ENCODE measurements around the gene CHRM2.

DNA sequence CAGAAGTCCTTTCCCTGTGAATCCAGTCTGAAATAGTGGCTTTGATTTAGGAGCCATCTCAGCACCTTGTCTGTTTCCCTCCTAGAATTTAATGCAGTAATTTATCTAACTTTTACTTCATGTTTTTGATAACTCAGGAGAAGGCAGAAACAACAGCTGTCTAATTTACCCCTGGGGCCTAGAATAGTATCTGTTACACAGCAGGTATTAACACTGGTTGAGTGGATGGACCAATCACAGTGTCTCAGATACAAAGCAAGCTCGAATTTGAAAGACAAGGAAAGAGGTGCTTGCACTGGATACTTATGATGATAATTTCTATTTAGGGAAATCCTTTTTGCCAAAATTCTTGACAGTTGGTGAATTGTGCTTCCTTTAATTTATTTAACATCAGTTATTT lies 23.4 kb downstream of the CHRM2 start:
- TF ChIP-seq, protein P1, sequence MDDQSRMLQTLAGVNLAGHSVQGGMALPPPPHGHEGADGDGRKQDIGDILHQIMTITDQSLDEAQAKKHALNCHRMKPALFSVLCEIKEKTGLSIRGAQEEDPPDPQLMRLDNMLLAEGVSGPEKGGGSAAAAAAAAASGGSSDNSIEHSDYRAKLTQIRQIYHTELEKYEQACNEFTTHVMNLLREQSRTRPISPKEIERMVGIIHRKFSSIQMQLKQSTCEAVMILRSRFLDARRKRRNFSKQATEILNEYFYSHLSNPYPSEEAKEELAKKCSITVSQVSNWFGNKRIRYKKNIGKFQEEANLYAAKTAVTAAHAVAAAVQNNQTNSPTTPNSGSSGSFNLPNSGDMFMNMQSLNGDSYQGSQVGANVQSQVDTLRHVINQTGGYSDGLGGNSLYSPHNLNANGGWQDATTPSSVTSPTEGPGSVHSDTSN (IDR thresholded peaks at IDR 0.05) = no peak
- TF ChIP-seq EP300 (IDR thresholded peaks at IDR 0.05) (no peak), CHD2 (IDR thresholded peaks at IDR 0.05; ENCODE audit: low read length, partially characterized antibody) (no peak), SMC3 (IDR thresholded peaks at IDR 0.05) (no peak), TP53 (CRISPR knock-in tag; IDR thresholded peaks at IDR 0.05) (no peak), HDAC2 (IDR thresholded peaks at IDR 0.05) (no peak), KDM5A (IDR thresholded peaks at IDR 0.05) (no peak), RNF2 (IDR thresholded peaks at IDR 0.05; ENCODE audit: borderline replicate concordance, low read depth) (no peak), POLR2A (IDR thresholded peaks at IDR 0.05; ENCODE audit: low read length) (no peak), CEBPB (IDR thresholded peaks at IDR 0.05) (no peak), TFCP2L1 (CRISPR knock-in tag; IDR thresholded peaks at IDR 0.05) (no peak)
- TF ChIP-seq, protein P2, sequence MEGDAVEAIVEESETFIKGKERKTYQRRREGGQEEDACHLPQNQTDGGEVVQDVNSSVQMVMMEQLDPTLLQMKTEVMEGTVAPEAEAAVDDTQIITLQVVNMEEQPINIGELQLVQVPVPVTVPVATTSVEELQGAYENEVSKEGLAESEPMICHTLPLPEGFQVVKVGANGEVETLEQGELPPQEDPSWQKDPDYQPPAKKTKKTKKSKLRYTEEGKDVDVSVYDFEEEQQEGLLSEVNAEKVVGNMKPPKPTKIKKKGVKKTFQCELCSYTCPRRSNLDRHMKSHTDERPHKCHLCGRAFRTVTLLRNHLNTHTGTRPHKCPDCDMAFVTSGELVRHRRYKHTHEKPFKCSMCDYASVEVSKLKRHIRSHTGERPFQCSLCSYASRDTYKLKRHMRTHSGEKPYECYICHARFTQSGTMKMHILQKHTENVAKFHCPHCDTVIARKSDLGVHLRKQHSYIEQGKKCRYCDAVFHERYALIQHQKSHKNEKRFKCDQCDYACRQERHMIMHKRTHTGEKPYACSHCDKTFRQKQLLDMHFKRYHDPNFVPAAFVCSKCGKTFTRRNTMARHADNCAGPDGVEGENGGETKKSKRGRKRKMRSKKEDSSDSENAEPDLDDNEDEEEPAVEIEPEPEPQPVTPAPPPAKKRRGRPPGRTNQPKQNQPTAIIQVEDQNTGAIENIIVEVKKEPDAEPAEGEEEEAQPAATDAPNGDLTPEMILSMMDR (IDR thresholded peaks at IDR 0.05) = no peak
- TF ChIP-seq, protein P3, sequence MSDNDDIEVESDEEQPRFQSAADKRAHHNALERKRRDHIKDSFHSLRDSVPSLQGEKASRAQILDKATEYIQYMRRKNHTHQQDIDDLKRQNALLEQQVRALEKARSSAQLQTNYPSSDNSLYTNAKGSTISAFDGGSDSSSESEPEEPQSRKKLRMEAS (IDR thresholded peaks at IDR 0.05) = no peak
- TF ChIP-seq, protein P4, sequence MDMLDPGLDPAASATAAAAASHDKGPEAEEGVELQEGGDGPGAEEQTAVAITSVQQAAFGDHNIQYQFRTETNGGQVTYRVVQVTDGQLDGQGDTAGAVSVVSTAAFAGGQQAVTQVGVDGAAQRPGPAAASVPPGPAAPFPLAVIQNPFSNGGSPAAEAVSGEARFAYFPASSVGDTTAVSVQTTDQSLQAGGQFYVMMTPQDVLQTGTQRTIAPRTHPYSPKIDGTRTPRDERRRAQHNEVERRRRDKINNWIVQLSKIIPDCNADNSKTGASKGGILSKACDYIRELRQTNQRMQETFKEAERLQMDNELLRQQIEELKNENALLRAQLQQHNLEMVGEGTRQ (IDR thresholded peaks at IDR 0.05) = no peak

Data from A549 (cell line).